BE2C (cell line): ENCODE results near the gene TRPC3.

Source experiments
- DNase-seq: peaks from one replicate; pipeline ENCODE4 v3.0.0-alpha.2; 2020
- H3K27me3 ChIP-seq: fragments of 250-450 bp; sonication (Bioruptor Pico); 2 replicates; pipeline ENCODE4 v1.5.1; 2020; ENCODE audit warnings: mild to moderate bottlenecking
- H3K36me3 ChIP-seq: fragments of 250-450 bp; sonication (Bioruptor Pico); 2 replicates; pipeline ENCODE4 v1.5.1; 2020; ENCODE audit warnings: mild to moderate bottlenecking
- H3K4me1 ChIP-seq: fragments of 250-450 bp; sonication (Bioruptor Pico); 2 replicates; pipeline ENCODE4 v1.5.1; 2020
- H3K4me3 ChIP-seq: 2 replicates; pipeline ENCODE4 v1.5.1; 2011; ENCODE audit warnings: low read depth, low read length
- H3K9me3 ChIP-seq: fragments of 250-450 bp; sonication (Bioruptor Pico); 2 replicates; pipeline ENCODE4 v1.5.1; 2020
- CTCF ChIP-seq: IDR thresholded peaks from 2 replicates; pipeline ENCODE4 v1.5.1; 2012; ENCODE audit warnings: mild to moderate bottlenecking, low read depth, low read length

Gene TRPC3

GRCh38 chr4:121989715-121990114 is 37.9 kb upstream of the TRPC3 start:
- DNase-seq = peak; percentile 65

GRCh38 chr4:121988950-121989349 is 37.1 kb upstream of the TRPC3 start:
- Histone ChIP-seq H3K27me3 (no peaks in the 10 kb centered on the region), H3K36me3 (no peaks in the 10 kb centered on the region), H3K4me1 (no peaks in the 10 kb centered on the region), H3K9me3 (no peaks in the 10 kb centered on the region), H3K4me3 (no peak overlapping the region)
- no peak for DNase-seq
- TF ChIP-seq CTCF = no peak

More at GRCh38 chr4:121989715-121990114, 37.9 kb upstream of the TRPC3 start:
- no peak for TF ChIP-seq CTCF
- Histone ChIP-seq H3K4me1 (no peaks in the 10 kb centered on the region), H3K27me3 (no peaks in the 10 kb centered on the region), H3K4me3 (0 out of 2 replicates have a peak overlapping the region, but pooled peaks have one; percentile 2), H3K36me3 (no peaks in the 10 kb centered on the region), H3K9me3 (no peaks in the 10 kb centered on the region)

- DNase-seq = no peak
- no peak for TF ChIP-seq CTCF
- Histone ChIP-seq H3K4me1 (no peaks in the 10 kb centered on the region; the same call in 1 of the 2 replicates), H3K4me3 (no peak overlapping the region), H3K27me3 (no peaks in the 10 kb centered on the region; the same call in 1 of the 2 replicates), H3K9me3 (no peaks in the 10 kb centered on the region), H3K36me3 (no peaks in the 10 kb centered on the region)
Measured at GRCh38 chr4:121980643-121981042, 28.8 kb upstream of the TRPC3 start.

DNA sequence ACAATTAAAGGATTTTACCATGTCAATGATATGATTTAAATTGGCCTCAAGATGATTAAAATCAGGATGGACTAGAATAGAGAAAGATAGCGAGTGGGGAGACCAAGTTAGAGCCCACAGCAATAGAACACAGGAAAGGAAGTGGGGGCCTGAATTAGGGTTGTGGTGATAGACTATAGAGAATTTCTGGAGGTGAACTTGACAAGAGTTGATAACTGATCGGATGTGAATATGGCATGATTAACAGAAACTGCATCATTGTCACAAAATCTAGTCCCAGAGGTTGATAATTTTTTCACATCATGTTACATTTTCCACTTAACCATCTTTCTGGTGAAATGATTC is 26.3 kb upstream of the TRPC3 start:
- Histone ChIP-seq H3K4me1 (no peaks in the 10 kb centered on the region; the same call in 1 of the 2 replicates), H3K4me3 (no peak overlapping the region), H3K36me3 (no peaks in the 10 kb centered on the region), H3K27me3 (no peaks in the 10 kb centered on the region; the same call in 1 of the 2 replicates), H3K9me3 (no peaks in the 10 kb centered on the region)
- TF ChIP-seq CTCF = no peak
- no peak for DNase-seq

- Histone ChIP-seq H3K36me3 (no peaks in the 10 kb centered on the region), H3K4me1 (no peaks in the 10 kb centered on the region; the same call in 1 of the 2 replicates), H3K9me3 (no peaks in the 10 kb centered on the region), H3K27me3 (no peaks in the 10 kb centered on the region), H3K4me3 (no peak overlapping the region)
- no peak for DNase-seq
- no peak for TF ChIP-seq CTCF
Measured at GRCh38 chr4:121977251-121978171, 25.7 kb upstream of the TRPC3 start.

- Histone ChIP-seq H3K9me3 (no peaks in the 10 kb centered on the region), H3K4me3 (no peak overlapping the region), H3K27me3 (no peaks in the 10 kb centered on the region), H3K36me3 (no peaks in the 10 kb centered on the region), H3K4me1 (no peaks in the 10 kb centered on the region; the same call in 1 of the 2 replicates)
- DNase-seq = no peak
- no peak for TF ChIP-seq CTCF
Measured at GRCh38 chr4:121975784-121976183, 23.9 kb upstream of the TRPC3 start.
